NAMALWA (cell line): ENCODE measurements around the gene CEP290.
"Not testable (repeated sequence)": the region's sequence is repeated elsewhere in the genome, so short reads cannot be mapped to it uniquely, and the experiment has no call there.

Source experiments
- DNase-seq: peaks from one replicate; pipeline ENCODE4 v3.0.0-alpha.2; 2015; ENCODE audit warnings: low spot score

CEP290 gene

GRCh38 chr12:88141425-88141773, 489 bp downstream of the CEP290 start:
- DNase-seq: no peak

- DNase-seq: not testable (repeated sequence)
Observed at GRCh38 chr12:88139711-88140110, 2.2 kb downstream of the CEP290 start.

GRCh38 chr12:88133181-88133580, 8.7 kb downstream of the CEP290 start:
- not testable (repeated sequence) for DNase-seq

GRCh38 chr12:88132392-88132791, 9.5 kb downstream of the CEP290 start:
- DNase-seq: no peak

- DNase-seq: no peak
Observed at GRCh38 chr12:88127855-88128254, 14.0 kb downstream of the CEP290 start.

- DNase-seq: no peak
Observed at GRCh38 chr12:88127099-88127498, 14.8 kb downstream of the CEP290 start.

- DNase-seq: no peak
Observed at GRCh38 chr12:88122666-88123065, 19.2 kb downstream of the CEP290 start.

- no peak for DNase-seq
Observed at GRCh38 chr12:88113871-88114270, 28.0 kb downstream of the CEP290 start.

GRCh38 chr12:88111074-88111652, 30.7 kb downstream of the CEP290 start:
- peak; percentile 39 for DNase-seq

GRCh38 chr12:88108021-88108420, 33.9 kb downstream of the CEP290 start:
- no peak for DNase-seq

- no peak for DNase-seq
Observed at GRCh38 chr12:88093573-88093972, 48.3 kb downstream of the CEP290 start.

- no peak for DNase-seq
Observed at GRCh38 chr12:88092771-88093170, 49.1 kb downstream of the CEP290 start.

- DNase-seq: no peak
Observed at GRCh38 chr12:88084210-88084609, 57.7 kb downstream of the CEP290 start.

- no peak for DNase-seq
Observed at GRCh38 chr12:88083634-88084033, 58.3 kb downstream of the CEP290 start.

GRCh38 chr12:88081247-88081646, 60.6 kb downstream of the CEP290 start:
- DNase-seq: no peak

GRCh38 chr12:88067301-88067700, 74.6 kb downstream of the CEP290 start:
- no peak for DNase-seq

- DNase-seq: no peak
Observed at GRCh38 chr12:88063375-88063774, 78.5 kb downstream of the CEP290 start.

GRCh38 chr12:88062474-88062873, 79.4 kb downstream of the CEP290 start:
- DNase-seq: no peak

- DNase-seq: no peak
Observed at GRCh38 chr12:88058719-88059077, 83.2 kb downstream of the CEP290 start.

- no peak for DNase-seq
Observed at GRCh38 chr12:88057994-88058718, 83.7 kb downstream of the CEP290 start.

GRCh38 chr12:88056571-88056970, 85.3 kb downstream of the CEP290 start:
- DNase-seq: no peak

GRCh38 chr12:88052686-88053085, 89.2 kb downstream of the CEP290 start:
- peak; percentile 63 for DNase-seq

GRCh38 chr12:88044035-88044434, 97.9 kb downstream of the CEP290 start:
- no peak for DNase-seq

- DNase-seq: no peak
Observed at GRCh38 chr12:88037770-88038169, 104.1 kb downstream of the CEP290 start.
